Measurements from ENCODE around the gene PDE6A. TPM values are rescaled to one million over a fixed set of nuclear protein-coding genes. Genes with fewer than 3 reads are reported as not detected.
"Not testable (repeated sequence)": the region's sequence is repeated elsewhere in the genome, so short reads cannot be mapped to it uniquely, and the experiment has no call there.

The PDE6A gene
- total RNA-seq, 6 experiments from 2014 or later = not detected

- Mint-ChIP-seq H3K36me3 (ENCODE audit: low read depth) (no peaks in the 10 kb centered on the region), H3K27ac (no peak overlapping the region), H3K9me3 (no peaks in the 10 kb centered on the region), H3K4me3 (no peak overlapping the region), H3K4me1 (ENCODE audit: low read depth) (no peaks in the 10 kb centered on the region), H3K27me3 (ENCODE audit: insufficient read depth) (peaks cover 14% of the 10 kb centered on the region)
- TF ChIP-seq CTCF (IDR thresholded peaks at IDR 0.05) = 0 out of 2 replicates have a peak, but pooled peaks have one; percentile 13
- DNase-seq = no peak
Observed at GRCh38 chr5:149951138-149951749, 6.7 kb upstream of the PDE6A start.

DNA sequence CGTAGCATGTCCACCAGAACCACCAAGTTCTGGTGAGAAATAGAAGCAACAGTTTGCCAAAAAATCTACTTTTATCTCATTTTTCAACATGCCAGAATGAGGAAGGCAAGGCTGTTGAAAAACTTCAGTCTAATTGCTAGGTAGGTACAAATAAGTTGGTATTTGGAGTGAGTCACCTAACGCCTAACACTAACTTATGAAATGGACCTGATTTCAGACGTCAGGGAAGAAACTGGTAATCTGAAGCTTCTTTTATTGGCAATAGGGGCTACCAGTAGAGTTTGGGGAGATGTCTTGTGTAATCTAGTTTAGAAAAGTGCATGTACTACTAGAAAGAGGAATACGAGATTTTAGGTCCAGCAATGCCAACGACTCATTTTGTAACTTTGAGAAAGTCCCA is 4.4 kb upstream of the PDE6A start:
- H3K27me3 Mint-ChIP-seq (ENCODE audit: insufficient read depth) = peaks cover 16% of the 10 kb centered on the region
- H3K4me3 Mint-ChIP-seq = no peak overlapping the region
- H3K36me3 Mint-ChIP-seq (ENCODE audit: low read depth) = no peaks in the 10 kb centered on the region
- no peak for DNase-seq
- H3K9me3 Mint-ChIP-seq = no peaks in the 10 kb centered on the region
- no peaks in the 10 kb centered on the region for H3K4me1 Mint-ChIP-seq (ENCODE audit: low read depth)
- no peak for TF ChIP-seq CTCF (IDR thresholded peaks at IDR 0.05)
- no peak overlapping the region for H3K27ac Mint-ChIP-seq

DNA sequence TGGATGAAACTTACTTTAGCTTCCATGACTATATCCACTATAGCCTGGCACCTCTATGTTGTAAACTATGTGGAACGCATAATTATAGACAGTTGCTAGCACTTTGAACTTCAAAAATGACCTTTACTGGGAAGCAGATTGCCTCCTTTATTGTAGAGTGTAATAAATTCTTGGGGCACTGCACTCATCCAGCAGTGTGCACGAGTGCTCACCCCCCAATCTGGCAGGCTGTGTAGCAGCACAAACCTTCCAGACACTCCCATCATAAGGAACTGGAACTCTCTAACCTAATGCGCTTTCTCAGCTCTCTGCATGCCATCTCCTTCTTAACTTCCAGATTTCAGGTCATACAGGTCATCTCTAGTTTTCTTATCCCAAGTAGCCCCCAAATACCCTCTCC is 1.5 kb upstream of the PDE6A start:
- Mint-ChIP-seq H3K4me3 (no peak overlapping the region), H3K27ac (no peak overlapping the region), H3K4me1 (ENCODE audit: low read depth) (no peaks in the 10 kb centered on the region), H3K9me3 (no peaks in the 10 kb centered on the region), H3K27me3 (ENCODE audit: insufficient read depth) (peaks cover 16% of the 10 kb centered on the region), H3K36me3 (ENCODE audit: low read depth) (no peaks in the 10 kb centered on the region)
- DNase-seq = no peak
- TF ChIP-seq CTCF (IDR thresholded peaks at IDR 0.05) = no peak

- peaks cover 20% of the 10 kb centered on the region for H3K4me1 Mint-ChIP-seq (ENCODE audit: low read depth)
- H3K4me3 Mint-ChIP-seq; H3K36me3 Mint-ChIP-seq (ENCODE audit: low read depth); H3K27ac Mint-ChIP-seq; DNase-seq; H3K9me3 Mint-ChIP-seq: not testable (repeated sequence)
- peaks cover 11% of the 10 kb centered on the region; the same call in 1 of the 2 replicates for H3K27me3 Mint-ChIP-seq (ENCODE audit: insufficient read depth)
Observed at GRCh38 chr5:149943177-149943949, 1.2 kb downstream of the PDE6A start.

- H3K36me3 Mint-ChIP-seq (ENCODE audit: low read depth); H3K4me3 Mint-ChIP-seq; H3K9me3 Mint-ChIP-seq; DNase-seq; H3K27ac Mint-ChIP-seq: not testable (repeated sequence)
- Mint-ChIP-seq H3K4me1 (ENCODE audit: low read depth) (peaks cover 27% of the 10 kb centered on the region), H3K27me3 (ENCODE audit: insufficient read depth) (peaks cover 11% of the 10 kb centered on the region; the same call in 1 of the 2 replicates)
Observed at GRCh38 chr5:149942741-149943169, 1.8 kb downstream of the PDE6A start.

GRCh38 chr5:149942199-149942598 is 2.4 kb downstream of the PDE6A start:
- no peak overlapping the region for H3K4me3 Mint-ChIP-seq
- DNase-seq = no peak
- no peaks in the 10 kb centered on the region for H3K9me3 Mint-ChIP-seq
- H3K36me3 Mint-ChIP-seq (ENCODE audit: low read depth) = no peaks in the 10 kb centered on the region
- TF ChIP-seq CTCF (IDR thresholded peaks at IDR 0.05) = 0 out of 2 replicates have a peak, but pooled peaks have one; percentile 8
- peaks cover 32% of the 10 kb centered on the region for H3K4me1 Mint-ChIP-seq (ENCODE audit: low read depth)
- no peak overlapping the region for H3K27ac Mint-ChIP-seq
- peaks cover 10% of the 10 kb centered on the region; the same call in 1 of the 2 replicates for H3K27me3 Mint-ChIP-seq (ENCODE audit: insufficient read depth)

Data from HFFc6 (cell line).